HG02981 (cell line): Measurements from ENCODE around the gene FRMD6.
"Not testable (repeated sequence)": the region's sequence is repeated elsewhere in the genome, so short reads cannot be mapped to it uniquely, and the experiment has no call there.

ENCODE experiments used
- ATAC-seq: cut with Tn5 transposase; IDR thresholded peaks from one replicate; pipeline ENCODE4 v1.9.1; 2021; ENCODE audit warnings: mild to moderate bottlenecking, moderate library complexity; ENCODE audit not compliant: unreplicated experiment

The FRMD6 gene

DNA sequence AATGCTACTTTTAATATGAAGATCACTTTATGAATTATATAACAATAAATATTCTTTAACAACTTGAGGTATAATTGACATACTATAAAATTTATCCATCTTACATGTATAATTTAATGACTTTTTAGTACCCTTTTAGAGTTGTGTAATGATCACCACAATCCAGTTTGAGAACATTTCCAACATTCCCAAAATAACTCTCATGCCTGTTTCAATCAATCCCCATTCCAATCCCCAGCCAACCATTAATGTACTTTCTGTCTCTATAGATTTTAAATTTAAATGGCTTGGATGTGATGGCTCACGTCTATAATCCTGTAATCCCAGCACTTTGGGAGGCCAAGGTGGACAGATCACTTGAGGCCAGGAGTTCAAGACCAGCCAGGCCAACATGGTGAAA, 23.5 kb upstream of the FRMD6 start:
- no peak for ATAC-seq

DNA sequence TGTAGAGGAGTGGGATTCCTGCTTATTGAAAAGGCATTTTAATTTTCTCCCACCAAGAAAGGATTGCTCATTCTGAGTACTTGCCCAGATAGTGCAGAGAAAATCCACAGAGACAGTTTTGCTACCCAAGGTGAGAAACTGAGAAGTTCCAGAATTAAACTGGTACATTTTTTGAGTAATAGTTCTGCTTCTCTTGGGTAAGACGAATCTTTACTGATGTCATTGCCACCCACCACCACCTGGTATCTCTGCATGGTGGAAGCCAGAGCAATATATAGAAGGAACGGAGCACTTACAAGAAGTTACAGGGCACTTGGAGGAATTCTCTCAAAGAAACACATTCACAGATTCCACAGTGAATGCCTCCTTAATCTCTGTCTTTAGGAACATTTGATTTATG, 20.7 kb upstream of the FRMD6 start:
- no peak for ATAC-seq

DNA sequence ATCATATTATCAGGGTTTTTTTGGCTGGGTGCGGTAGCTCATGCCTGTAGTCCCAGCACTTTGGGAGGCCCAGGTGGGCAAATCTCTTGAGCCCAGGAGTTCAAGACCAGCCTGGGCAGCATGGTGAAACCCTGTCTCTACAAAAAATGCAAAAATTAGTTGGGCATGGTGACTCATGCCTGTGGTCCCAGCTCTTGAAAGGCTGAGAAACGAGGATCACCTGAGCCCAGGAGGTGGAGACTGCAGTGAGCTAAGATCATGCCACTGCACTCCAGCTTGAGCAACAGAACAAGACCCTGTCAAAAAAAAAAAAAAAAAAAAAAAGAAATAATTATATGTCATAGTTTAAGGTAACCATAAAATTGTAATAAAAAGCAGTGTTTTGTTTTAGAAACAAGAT, 18.4 kb upstream of the FRMD6 start:
- not testable (repeated sequence) for ATAC-seq

DNA sequence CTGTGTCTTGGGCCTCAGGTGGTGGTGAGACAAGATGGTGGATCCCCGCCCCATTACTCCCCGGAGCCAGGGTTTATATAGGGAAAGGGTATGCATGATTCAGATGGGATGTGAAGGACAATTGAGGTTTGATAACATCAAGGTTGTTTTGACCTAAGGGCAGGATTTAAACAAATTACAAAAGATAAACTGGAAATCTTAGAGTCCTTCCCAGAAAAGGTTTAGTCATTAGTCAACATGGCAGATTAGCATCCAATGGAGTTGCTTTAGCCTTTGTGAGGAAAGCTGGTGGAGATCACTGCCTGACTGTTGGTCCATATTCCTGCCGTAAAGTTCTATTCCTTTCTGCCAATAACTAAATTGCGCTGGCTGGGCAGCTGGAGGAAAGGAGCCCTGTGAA, 15.6 kb upstream of the FRMD6 start:
- ATAC-seq = no peak

DNA sequence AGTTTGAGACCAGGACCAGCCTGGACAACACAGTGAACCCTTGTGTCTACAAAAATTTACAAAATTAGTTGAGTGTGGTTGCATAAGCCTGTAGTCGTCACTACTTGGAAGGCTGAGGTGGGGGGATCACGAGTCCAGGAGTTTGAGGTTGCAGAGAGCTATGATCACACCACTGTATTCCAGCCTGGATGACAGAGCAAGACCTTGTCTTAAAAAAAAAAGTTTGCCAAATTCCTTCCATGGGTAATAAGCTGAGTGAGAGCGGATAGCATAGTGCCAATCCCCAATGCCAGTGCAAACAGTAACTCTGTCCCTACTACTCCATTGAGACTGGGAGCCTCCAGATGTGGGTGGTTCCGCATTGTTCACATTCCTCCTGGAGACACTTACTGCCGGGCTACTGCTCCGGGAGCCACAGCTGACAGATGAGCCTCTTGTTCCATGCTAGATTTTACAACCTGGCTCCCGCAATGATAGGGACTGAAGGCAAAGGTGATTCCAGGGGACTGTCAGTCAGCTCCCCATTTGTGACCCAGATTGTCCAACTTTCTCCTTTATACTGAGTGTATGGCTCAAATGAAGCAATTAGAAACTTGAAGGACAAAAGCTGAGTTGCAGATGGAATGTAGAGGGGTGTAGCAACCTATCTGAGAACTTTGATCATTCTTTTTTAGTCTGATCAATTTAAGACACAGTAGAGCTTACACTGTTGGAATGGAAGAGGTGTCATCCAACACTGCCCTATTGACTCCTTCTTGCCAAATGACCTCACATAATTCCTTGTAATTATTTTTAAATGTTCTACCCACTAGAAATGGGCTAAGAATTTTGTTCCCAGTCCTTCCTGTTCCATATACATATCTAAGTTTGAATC, 13.4 kb upstream of the FRMD6 start:
- ATAC-seq = no peak

DNA sequence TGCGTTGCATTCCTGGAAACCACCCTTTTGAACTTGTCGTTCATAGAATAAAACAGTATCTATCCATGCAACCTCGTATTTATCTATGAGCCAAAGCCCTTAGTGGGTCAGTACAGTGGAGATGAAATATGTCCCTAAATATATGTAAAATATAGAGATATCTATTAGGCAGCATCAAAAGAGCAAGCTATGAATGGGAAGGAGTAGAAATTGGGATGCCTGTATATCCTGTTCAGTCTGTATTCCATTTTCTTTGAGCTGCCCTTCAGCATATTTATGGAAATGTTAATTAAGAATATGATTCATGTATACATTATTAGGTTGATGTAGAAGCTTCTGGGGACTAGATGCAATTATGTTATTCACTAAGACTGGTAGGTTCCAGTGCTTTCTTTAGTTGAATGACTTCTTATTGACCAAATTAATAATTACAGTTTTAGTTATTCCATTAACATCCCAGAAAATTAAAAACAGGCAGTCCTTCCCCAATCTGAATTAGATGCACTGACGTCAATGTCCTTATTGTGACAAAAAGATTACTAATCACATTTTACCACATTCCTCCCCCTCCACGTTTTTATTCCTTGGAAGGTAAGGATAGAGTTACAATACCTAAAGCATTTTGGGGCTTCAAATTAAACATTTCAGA, 11.9 kb upstream of the FRMD6 start:
- ATAC-seq = no peak

DNA sequence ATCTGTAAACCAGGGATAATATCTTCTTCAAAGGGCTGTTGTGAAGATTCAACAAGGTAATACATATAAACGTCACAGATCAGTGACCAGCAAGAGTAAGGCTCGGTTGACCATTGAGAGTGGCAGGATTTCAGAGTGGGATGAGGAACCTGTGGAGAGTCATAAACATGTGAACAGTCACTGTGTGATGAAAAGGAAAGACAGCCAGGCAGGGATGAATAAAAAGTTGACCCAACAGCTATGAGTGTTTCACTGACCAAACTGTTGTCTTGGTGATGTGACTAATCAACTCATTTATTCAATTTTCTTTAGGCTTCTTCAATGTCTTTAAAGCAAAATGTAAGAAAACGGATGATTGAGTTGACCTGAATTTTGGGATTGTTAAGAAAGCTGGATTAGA, 8.6 kb upstream of the FRMD6 start:
- no peak for ATAC-seq

DNA sequence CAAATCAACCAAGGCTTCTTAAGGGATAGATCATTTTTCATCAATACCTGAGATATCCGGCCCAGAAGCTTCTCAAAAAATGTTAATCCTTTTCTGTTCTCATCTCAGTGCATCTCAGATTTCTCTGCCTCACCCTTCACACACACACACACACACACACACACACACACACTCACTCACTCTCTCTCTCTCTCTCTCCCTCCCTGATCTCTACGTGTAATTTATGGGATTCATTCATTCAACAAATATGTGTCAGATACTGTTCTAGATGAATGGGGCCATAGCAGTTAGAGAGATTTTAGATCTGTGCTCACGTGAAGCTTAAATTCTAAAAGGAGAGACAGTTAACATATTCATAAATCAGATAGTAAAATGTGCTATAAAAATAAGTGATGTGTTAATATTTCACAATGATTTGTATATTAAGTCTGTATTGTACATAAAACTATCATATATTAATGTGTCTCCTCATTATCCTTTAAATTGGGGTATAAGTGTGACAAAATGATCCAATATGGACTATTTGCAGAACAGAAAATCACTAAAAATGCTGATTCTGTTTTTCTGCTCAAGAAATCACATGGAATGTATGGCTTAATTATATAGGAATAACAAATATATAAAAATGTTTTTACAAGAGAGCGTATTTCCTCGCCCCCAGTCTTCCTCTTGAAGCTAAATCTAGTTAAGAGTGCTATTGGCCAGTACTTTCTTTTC, 7.3 kb upstream of the FRMD6 start:
- ATAC-seq = no peak

DNA sequence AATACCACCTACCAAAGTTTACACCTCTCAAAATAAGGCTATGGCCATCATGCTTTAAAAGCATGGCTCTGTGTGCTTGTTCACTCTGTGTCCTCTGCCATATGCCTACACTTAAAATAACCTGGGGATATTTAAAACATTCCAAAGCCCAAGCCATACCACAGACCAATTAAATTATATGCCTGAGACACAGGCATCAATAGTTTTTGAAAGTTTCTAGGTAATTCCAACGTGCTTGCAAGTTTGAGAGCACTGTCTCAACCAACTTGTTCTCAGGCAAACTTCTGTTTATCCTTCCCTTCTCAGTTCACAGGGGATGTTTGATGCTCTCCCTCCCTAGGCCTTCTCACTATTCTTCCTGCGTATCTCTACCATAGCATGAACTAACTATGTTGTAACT, 3.4 kb upstream of the FRMD6 start:
- no peak for ATAC-seq

DNA sequence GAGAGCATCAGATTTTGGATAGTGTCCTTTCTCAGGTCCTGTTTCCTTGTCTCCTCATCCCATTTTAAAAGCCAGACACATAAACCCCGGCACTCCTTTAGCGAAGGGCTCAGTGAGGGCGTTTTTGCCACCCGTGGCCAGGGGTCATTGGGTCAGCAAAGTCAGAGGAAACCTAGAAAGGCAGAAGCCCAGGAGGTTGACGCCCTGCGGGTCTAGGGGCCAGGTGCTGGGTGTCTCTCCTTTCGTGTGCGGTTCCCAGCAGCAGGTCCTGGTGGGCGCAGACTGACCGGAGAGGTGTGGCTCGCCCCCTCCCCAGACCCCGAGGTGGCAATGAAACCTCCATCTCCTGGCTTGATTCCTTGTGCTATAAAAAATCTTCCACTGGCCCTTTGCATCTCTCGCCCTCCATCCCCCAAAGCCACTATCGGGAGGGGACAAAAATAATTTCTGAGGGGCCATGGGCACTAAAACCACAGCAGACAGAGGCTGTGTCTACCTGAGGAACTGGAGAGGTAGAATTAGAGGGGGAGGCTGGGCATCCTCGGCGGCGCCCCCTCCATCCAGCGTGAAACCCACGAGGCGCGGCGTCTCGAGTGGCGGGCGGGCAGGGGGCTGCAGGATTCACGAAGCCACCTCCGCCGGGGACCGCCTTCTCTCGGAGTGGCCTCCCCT, 858 bp upstream of the FRMD6 start:
- ATAC-seq = no peak

DNA sequence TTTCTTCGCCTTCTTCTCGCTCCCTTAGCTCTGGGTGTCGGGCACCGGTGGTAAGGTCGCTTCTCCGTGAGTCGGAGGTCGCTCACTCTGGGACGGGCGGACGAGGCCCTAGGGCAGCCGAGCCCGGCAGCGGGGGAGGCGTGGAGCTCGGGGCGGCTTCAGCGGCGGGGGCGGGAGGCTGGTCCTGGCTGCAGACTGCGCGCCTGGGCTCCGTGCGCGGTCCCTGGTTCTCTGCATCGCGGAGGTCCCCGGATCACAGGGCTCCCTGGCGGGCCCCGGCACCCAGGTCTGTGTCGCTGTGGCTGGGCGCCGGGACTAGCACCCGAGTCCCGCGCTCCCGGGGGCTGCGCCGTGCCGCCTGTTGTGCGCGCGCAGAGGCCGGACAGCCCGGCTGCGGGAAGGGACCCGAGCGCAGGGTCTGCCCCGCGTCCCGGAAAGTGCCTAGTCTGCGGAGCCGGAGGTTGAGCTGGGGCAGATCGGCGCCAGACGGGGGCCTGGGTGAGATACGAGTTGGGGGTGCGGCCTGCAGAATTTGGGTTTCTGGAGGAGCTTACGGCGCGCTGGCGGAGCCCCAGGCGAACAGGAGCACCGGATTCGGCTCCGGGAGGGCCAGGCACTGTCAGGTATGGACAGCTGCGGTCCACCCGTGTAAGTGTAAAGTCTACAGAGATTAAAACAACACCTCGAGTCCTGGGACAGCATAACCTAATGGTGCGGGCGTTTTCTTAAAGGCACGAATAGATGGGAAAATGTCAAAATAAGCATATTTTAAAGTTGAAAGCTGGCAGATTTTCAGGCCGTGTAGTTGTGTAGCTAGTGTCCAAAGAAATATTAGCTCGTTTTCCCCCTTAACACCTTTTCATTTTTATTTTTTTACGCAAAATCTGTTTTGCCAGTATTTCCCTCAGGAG, 713 bp downstream of the FRMD6 start:
- peak; percentile 20 for ATAC-seq

DNA sequence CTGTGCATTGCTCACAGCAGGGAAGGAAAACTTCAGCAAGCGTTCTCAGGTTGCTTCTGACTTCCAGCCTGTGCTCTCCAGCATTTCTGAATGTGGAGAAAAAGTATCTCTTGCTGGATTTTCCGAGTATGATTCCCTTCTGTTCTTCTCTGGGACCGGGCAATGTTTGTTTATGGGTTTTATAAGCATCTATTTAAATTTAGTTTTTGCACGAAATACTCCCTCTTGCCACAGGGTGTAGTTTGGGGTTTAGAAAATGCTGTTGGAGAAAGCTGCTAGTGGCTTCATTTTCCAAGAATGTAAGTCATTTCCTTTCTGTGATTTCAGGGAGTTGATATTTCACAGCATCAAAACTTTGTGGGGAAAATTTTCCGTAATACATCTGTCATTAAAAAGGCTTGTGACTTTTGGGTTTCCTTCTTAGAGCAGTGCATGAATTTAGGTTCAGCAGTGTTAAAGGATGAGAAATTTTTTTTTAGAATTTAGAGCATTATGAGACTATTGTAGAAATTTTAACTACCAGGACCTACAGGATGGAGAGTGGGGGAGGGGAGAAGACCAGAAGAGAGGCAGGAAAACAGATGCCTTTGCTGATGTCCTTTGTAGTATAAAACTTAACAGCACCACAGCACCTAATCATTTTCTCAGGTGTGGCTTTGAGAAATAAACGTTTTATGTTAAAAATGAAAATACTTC, 1.5 kb downstream of the FRMD6 start:
- ATAC-seq = no peak

DNA sequence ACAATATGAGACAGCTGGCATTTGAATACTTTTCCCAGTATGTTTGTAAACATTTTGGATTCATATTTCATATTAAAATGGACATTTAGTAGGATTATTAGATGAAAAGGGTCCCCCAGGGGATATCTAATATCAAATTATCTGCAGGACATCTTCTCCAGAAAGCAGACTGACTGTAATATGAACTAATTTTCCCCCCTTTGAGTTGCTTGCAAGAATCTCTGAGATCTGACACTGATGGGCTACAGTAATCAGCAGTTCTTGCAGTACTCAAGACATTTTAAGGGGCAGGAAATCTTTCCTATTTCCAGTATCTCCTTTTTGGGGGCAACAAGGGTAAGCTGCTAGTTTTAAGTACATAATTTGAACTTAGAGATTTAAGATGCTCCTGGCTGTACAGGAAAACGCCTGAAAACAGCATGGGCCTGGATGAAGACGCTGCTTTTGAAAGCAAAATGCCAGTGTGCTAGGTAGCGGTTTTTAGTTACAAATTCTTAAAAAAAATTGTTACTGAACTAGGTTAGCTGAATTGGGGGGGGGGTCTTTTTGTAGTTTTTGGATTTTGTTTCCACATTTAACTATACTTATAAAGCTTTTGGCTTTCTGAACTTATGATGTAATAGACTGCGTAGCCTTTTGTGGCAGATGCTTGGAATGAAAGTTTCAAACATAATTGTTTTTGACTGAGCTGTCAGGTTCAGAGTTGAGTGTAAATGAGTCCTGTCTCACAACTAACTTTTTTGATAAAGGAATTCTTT, 2.2 kb downstream of the FRMD6 start:
- no peak for ATAC-seq

DNA sequence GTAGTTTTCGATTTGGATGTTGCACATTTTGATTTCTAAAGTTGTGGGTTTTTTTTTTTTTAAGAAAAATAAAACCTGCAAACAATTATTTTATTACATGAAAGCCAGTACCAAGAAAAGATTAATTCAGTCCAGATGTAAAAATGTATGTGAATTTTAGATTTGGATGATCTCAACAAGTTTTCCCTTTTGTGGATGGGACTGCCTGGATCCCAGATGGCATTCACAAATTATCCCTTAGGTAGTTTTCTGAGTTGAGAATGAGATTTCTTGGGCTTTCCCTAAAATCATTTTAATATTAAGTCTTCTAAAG, 2.8 kb downstream of the FRMD6 start:
- no peak for ATAC-seq

DNA sequence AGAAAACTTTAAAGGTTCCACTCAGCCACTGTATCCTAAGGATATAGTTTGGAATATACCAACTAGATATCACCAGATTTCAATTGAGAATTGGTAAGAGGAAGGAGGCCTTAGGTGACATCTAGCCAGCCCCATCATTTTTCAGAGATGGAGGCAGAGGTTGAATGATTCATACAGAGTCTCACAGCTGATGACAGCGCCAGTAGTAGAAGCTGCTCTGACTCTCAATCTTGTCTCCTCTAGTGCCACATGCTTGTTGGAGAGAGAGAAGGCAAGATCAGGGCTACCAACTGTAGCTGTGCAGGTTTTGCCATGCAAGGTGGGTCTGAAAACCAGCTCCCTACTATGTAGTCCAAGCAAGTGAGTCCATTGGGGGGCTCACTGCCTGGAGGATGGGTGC, 6.1 kb downstream of the FRMD6 start:
- ATAC-seq = no peak

DNA sequence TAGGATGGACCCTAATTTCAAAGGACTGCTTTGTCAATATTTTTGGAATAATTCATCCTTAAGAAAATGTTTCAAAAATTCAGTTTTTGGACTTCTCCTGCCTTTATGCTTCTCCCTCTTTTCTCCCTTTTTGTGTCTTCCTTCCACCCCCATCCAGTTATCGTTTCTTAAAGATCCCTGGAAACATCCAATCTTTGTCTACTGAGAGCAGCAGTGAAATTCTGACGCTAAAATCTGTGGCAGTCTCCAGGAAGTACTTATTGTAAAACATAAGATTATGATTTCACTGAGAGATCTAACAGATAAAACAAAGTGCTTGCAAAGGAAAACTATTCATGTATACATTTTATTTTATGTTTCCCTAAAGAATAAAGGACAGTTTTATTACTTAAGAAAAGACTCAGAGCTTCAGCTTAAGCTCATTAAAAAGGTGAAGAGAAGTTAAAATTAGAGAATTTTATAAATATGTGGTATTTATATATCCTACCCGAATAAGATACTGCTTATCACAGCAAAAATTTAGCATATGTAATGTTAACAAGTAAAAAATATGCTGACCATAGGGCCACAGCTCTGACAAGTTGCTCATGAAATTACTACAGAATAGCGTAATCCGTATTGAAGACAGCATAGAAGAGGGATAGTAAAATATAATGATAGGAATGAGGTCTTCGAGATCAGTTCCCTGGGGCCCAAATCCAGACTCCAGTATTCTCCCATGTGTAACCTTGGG, 6.9 kb downstream of the FRMD6 start:
- no peak for ATAC-seq

DNA sequence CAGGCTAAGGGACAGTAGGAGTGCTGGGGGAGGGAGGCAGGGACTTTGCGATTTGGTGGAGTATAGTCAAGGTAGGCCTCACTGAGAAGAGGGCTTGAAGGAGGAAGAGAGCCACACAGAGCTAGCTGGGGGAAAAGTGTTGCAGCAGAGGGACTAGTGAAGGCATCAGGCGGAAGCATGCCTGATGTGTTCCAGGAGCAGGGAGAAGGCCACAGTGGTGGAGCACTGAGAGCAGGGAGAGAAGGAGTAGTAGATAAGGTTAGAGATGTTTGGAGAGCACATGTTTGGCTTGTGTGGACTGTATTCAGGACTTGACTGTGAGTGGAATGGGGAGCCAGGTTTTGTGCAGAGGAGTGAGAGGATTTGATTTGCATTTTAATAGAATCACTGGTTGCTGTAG, 9.0 kb downstream of the FRMD6 start:
- ATAC-seq = no peak

DNA sequence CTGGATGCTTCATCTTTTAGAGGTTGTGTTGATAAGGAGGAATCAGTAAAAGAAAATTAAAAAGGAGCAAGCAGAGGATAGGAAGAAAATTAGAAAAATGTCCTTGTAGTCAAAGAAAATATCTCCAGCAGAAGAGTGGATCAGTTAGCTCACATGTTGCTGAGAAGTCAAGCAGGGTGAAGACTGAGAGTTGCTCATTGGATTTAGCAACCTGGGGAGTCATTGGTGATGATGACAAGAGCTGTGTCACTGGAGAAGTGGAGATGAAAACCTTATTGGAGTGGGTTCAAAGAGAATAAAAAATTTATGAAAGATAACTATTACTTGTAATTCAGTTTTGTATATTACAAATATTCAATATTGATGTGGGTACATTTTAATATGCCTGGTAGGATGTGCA, 9.8 kb downstream of the FRMD6 start:
- ATAC-seq = no peak
